ENCODE results near the gene KRTAP8-1.

The KRTAP8-1 gene, protein sequence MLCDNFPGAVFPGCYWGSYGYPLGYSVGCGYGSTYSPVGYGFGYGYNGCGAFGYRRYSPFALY

DNA sequence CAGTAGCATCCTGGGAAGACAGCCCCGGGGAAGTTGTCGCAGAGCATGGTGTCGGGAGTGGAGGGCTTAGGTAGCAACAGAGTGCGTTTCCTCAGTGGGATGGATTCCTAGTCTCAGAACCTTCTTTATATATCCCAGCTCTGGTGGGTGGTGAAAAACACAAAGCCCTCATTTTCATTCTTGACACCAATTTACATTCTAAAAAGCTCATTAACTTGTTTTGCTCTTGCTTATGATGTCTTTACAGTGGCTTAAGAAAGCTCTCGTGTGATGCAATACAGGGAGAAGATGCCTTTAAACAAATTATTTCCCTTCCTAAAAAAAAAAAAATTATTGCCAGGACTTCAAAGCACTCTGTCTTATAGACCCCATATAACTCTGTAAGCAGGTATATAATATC lies at the start of gene KRTAP8-1:
TSS of gene KRTAP8-1 (minus strand) at position 101 of the 400 bp plus-strand sequence. CDS start at position 47, 54 bp downstream.
- no peak for DNase-seq
- Mint-ChIP-seq H3K27me3 (peaks cover 3% of the 10 kb centered on the region), H3K9me3 (no peaks in the 10 kb centered on the region), H3K4me1 (no peaks in the 10 kb centered on the region), H3K27ac (no peak within 1 kb of the TSS), H3K4me3 (no peak within 1 kb of the TSS), H3K36me3 (no peaks in the 10 kb centered on the region)
- CTCF ChIA-PET = no interaction called here

DNA sequence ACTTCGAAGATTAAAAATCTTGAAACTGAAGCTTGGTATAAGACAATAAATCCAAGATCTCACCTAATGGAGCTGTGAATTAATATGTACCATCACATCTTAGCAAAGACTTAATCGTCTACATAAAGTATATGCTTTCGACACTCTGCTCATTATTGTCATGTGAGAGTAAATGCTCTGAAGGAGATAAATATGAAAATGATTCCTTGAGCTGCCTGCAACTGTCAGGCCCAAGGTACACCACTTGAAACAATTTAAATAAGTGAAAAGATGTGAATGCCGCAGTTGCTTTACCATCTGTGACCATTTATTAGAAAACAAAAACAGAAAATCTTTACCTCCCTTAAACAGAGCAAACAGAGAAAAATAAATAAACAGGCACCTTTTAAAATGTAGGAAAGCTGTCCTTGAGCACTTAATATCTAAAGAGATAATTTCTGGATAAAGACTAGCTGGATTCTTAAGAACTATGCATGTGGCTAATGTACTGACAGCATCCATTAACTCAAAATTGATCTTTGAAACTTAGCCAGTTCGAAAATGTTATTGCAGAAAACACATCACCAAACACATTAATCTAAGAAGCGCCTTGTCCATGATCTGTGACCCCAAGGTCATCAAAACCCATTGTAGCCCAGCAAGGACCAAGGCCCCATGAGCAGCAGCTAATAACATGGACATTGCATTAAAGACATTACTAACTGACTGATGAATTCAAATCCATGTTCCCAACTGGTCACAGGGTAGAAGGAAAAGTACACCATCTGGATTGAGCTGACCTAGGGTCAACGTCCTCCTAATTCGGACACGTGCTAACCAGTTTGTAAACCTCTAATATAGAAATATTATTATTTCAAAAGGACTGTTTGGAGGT lies 34.8 kb upstream of the KRTAP8-1 start:
- Mint-ChIP-seq H3K27me3 (no peaks in the 10 kb centered on the region), H3K27ac (no peak overlapping the region), H3K4me1 (no peaks in the 10 kb centered on the region), H3K9me3 (no peaks in the 10 kb centered on the region), H3K4me3 (no peak overlapping the region), H3K36me3 (no peaks in the 10 kb centered on the region)
- CTCF ChIA-PET = no interaction called here
- DNase-seq = no peak

DNA sequence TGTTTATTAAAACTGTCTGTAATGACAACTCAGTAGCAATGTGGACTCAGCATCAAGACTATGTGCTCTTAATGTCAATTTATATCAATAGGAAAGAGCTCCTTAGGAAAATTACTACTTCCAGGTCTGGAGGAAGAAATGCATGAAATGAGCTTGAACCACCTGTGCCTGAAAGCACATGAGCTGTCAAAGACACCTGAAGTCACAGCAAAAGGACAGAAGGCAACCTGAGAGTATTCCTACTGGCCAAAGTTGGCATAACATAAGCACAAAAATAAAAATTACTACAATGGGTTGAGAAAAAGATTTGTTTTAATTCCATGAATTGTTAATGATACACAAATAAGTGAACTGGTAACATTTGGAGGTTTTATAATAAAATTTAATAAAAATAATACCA lies 29.9 kb upstream of the KRTAP8-1 start:
- Mint-ChIP-seq H3K36me3 (no peaks in the 10 kb centered on the region), H3K27ac (no peak overlapping the region), H3K27me3 (no peaks in the 10 kb centered on the region), H3K4me3 (no peak overlapping the region), H3K4me1 (no peaks in the 10 kb centered on the region), H3K9me3 (no peaks in the 10 kb centered on the region)
- CTCF ChIA-PET = no interaction called here
- DNase-seq = no peak

DNA sequence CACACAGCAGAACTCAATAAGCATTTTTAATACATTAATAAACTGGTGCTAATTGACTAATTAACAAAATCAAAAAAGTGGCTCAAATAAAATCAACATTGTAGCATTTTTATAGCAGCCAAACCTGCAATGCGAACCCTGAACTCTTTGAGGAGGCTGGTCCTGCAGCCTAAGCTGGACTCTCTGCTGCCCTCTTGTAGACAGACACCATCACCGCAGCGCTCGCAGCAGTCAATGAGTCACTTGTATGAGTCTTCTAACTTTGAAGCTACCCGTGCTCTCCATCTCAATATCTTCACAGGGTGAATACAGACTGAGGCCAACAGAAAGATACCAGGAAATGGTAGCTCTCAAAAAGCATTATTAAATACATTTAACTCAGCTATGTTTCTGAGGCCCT lies 26.2 kb upstream of the KRTAP8-1 start:
- no peaks in the 10 kb centered on the region for H3K36me3 Mint-ChIP-seq
- no peaks in the 10 kb centered on the region for H3K9me3 Mint-ChIP-seq
- H3K27ac Mint-ChIP-seq = no peak overlapping the region
- H3K4me3 Mint-ChIP-seq = no peak overlapping the region
- CTCF ChIA-PET = interaction anchor here (0.6 to 1.1 kb wide), 8 partner anchors 8 to 498 kb away, joined by 3 to 6 read pairs (median 3); no protein-coding TSS in a partner anchor
- no peaks in the 10 kb centered on the region for H3K4me1 Mint-ChIP-seq
- DNase-seq = peak; percentile 36
- H3K27me3 Mint-ChIP-seq = no peaks in the 10 kb centered on the region

DNA sequence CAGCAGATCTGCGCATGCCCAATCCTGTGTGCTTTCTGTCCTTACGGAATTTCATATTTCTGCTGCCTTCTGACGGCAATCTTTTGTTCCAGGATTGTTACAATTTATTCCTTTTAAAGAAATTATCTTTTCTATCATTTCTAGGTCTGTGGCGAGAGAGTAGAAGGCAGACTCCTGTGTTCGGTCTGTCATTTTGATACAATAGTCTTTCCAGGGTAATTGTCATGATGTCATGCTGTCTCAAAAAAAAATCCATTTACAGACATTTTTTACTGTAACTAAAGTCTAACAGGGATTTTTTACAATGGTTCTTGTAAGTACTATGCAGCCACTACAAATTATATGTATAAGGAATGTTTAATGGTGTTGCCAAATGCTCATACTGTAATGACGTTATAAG lies 25.5 kb upstream of the KRTAP8-1 start:
- Mint-ChIP-seq H3K27me3 (no peaks in the 10 kb centered on the region), H3K4me3 (no peak overlapping the region), H3K4me1 (no peaks in the 10 kb centered on the region), H3K27ac (no peak overlapping the region), H3K36me3 (no peaks in the 10 kb centered on the region), H3K9me3 (no peaks in the 10 kb centered on the region)
- DNase-seq = no peak
- CTCF ChIA-PET = no interaction called here

DNA sequence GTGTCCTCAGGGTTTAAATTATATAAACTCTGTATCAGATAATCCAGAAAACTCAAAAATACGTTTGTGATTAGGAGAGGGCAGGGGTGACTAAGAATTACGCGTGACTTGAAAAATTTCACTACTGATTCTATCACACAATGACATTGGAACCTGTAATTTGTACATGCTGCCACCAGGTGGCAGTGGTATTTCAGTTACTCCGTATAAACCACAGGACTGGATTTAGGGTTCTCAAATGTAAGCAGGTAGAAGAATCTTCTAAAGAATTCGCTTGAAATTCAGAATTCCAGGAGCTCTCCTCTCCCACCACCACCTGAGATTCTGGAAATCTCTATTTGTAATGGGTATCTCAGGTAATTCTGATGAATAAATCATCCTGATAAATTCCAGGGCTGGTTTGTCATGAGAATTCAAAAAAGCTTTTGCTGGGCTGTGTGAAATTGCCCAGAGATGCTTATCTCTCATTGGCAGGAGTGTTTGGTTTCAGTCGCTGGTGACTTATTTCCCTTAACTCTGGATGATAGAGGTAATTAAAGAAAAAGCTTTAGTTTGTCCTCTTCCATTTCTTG lies 18.2 kb upstream of the KRTAP8-1 start:
- H3K27me3 Mint-ChIP-seq = no peaks in the 10 kb centered on the region
- DNase-seq = peak; percentile 65
- H3K36me3 Mint-ChIP-seq = no peaks in the 10 kb centered on the region
- H3K27ac Mint-ChIP-seq = no peak overlapping the region
- CTCF ChIA-PET = interaction anchor here (0.6 to 2.1 kb wide), 5 partner anchors 8 to 256 kb away, joined by 3 to 15 read pairs (median 3); no protein-coding TSS in a partner anchor
- no peaks in the 10 kb centered on the region for H3K9me3 Mint-ChIP-seq
- no peaks in the 10 kb centered on the region for H3K4me1 Mint-ChIP-seq
- no peak overlapping the region for H3K4me3 Mint-ChIP-seq

DNA sequence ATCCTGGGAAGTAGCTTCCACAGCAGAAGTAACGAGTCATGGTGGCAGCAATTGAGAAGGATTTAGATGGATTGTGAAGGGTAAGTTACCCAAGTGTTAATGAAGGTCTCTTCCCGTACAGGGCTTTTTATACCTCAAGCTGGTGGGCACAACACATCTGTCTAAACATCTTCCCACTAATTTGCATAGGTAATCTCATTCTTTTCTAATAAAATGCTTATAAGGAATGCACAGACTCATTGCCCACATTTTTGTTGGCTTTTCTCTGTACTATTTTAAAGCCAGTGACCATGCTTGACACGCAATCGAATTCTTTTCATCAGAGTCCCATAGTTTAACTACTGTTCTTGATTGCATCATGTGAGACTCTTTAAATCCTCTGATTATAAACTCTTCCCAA lies 16.6 kb upstream of the KRTAP8-1 start, which contains the start of gene KRTAP7-1:
TSS of gene KRTAP7-1 (minus strand) at position 101 of the 400 bp plus-strand sequence. CDS start at position 40, 61 bp downstream.
- Mint-ChIP-seq H3K9me3 (no peaks in the 10 kb centered on the region), H3K27ac (no peak within 1 kb of the TSS), H3K4me1 (no peaks in the 10 kb centered on the region), H3K36me3 (no peaks in the 10 kb centered on the region), H3K27me3 (no peaks in the 10 kb centered on the region), H3K4me3 (no peak within 1 kb of the TSS)
- no peak for DNase-seq
- CTCF ChIA-PET = no interaction called here

DNA sequence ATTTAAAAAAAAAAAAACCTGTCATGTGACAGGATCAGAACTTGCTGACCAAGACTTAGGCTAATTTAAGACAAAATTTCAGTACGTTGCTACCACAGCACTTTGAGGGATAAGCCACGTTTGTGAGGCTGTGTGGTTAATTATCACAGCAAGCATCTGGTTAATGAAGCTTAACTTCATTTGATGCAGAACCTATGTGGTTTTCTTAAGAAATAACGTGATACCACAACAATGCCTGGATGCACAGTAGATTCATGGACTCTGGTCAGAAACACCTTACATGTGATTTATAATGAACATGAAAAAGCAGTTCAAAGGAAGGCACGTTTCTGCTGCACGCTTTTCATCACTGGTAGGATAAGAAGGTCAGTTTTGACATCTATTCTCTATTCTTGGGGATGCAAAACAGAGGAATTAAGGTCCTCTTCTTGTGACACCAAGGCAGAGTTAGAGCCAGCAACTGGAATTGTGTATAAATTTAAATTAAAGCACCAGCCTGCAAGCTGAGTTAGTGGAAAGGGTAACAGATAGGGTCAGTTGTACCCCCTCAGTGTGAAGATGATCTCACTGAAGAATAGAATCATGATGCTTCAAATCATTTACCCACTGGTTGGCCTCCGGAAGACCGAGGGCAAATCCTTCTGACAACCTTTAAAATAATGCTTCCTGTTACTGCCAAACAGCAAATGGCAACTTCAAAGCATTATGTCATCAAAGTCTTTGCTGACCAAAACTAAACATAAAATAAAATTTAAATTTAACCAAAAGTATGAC lies 6.0 kb upstream of the KRTAP8-1 start:
- Mint-ChIP-seq H3K9me3 (no peaks in the 10 kb centered on the region), H3K4me1 (peaks cover 2% of the 10 kb centered on the region), H3K27ac (no peak overlapping the region), H3K36me3 (no peaks in the 10 kb centered on the region), H3K27me3 (no peaks in the 10 kb centered on the region), H3K4me3 (no peak overlapping the region)
- no peak for DNase-seq
- CTCF ChIA-PET = interaction anchor here (1.2 kb wide), 1 partner anchor 17 kb away, joined by 3 read pairs; no protein-coding TSS in a partner anchor

DNA sequence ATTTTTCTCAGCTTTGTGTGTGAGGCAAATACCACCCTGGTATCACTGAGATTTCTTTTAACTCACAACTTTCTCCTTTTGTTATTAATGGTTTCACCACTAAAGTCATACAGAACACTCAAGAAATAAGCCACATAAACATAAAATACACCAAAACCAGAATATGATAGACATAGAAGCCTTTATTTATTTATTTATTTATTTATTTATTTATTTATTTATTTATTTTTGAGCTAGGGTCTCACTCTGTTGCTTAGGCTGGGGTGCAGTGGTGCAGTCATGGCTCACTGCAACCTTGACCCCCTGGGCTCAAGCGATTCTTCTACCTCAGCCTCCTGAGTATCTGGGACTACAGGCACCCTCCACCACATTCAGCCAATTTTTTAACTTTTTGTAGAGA lies 12.5 kb downstream of the KRTAP8-1 start:
- Mint-ChIP-seq H3K36me3 (no peaks in the 10 kb centered on the region), H3K4me1 (no peaks in the 10 kb centered on the region), H3K27ac (no peak overlapping the region), H3K9me3 (no peaks in the 10 kb centered on the region), H3K4me3 (no peak overlapping the region), H3K27me3 (no peaks in the 10 kb centered on the region)
- CTCF ChIA-PET = no interaction called here
- DNase-seq = no peak

DNA sequence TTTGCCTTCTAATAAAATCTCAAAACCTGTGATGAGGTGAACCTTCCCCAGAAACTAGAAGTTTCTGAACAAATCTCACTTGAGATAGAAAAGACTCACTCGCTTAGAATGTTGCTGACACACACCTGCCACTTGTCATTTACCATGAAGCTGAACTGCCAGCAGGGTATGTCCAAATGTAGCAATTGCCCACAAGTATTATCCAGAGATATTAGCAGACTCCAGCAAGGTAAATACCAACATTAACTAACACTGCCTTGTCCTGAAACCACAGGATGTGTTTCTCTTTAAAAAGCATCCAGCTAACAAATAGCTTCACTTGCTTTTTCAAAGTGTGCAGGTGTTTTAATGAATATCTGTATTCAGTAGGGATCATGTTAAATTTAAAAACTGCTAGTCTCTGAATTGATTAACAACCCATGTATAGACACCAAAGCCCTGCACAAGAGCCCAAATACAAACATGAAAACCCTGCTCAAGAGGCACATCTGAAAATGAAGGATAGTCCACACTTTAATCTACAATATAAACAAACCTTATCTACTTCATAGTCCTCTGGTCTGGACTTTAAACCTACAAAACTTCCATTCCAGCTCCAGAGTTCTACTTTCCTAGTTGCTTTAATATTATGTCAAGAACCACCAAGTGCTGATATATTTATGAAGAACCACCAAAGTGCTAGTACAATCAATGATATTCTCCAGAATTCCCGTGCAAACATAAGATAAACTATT lies 19.3 kb downstream of the KRTAP8-1 start:
- CTCF ChIA-PET = no interaction called here
- no peaks in the 10 kb centered on the region for H3K36me3 Mint-ChIP-seq
- no peak overlapping the region for H3K27ac Mint-ChIP-seq
- H3K9me3 Mint-ChIP-seq = no peaks in the 10 kb centered on the region
- H3K27me3 Mint-ChIP-seq = peaks cover 4% of the 10 kb centered on the region
- H3K4me3 Mint-ChIP-seq = no peak overlapping the region
- no peak for DNase-seq
- no peaks in the 10 kb centered on the region for H3K4me1 Mint-ChIP-seq

DNA sequence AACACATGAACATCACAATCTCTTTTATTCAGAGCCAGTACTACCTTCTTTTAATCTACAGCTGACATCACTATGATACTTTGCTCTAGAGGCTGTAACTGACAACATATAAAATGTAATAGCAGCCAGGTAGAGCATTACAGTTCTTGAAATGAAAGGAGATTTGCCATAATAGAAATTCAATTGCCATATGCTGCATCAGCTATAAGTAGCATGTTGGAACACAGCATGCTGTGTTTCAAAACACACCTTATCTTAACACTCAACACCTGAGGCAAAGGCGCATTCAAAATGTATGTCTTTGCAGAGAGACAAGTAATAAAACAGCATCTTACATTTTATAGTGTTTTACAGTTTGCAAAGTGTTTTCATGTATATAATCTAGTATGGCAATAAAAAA lies 33.8 kb downstream of the KRTAP8-1 start:
- no peaks in the 10 kb centered on the region for H3K4me1 Mint-ChIP-seq
- CTCF ChIA-PET = no interaction called here
- H3K27me3 Mint-ChIP-seq = no peaks in the 10 kb centered on the region
- no peak overlapping the region for H3K4me3 Mint-ChIP-seq
- no peak overlapping the region for H3K27ac Mint-ChIP-seq
- H3K9me3 Mint-ChIP-seq = no peaks in the 10 kb centered on the region
- no peak for DNase-seq
- no peaks in the 10 kb centered on the region for H3K36me3 Mint-ChIP-seq

DNA sequence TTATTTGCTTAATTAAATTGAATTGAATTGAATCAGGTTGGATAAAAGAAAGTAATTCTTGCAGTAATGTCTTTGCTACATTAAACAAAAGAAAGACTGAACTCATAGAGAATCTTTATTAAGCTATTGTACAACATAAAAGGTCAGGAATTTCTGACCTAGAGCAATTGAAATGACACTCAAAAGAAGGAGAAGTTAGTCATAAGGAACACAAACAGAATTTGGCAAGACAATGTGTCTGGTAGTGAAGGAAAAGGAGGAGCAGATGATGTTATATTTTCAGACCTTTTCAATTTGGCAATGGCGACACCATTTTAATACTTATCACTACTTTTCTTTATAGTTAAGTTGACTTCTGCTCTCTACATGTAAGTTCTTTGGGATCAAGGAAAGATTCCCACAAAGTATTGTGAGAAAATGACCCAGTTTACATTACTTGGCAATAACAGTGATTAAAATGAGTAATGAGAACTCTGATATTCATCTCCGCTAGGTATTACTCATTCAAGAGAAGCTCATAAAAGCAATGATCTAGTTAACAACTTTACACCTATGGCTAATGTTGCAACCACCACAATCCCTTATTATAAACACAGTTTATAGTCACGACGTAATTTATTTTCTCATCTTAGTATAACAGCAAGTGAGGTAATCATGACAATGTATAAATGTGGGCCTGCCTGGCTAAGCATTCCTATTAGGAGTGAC lies 43.2 kb downstream of the KRTAP8-1 start:
- Mint-ChIP-seq H3K27me3 (peaks cover 3% of the 10 kb centered on the region), H3K4me3 (no peak overlapping the region), H3K27ac (no peak overlapping the region), H3K36me3 (no peaks in the 10 kb centered on the region), H3K4me1 (no peaks in the 10 kb centered on the region), H3K9me3 (peaks cover 2% of the 10 kb centered on the region)
- DNase-seq = no peak
- CTCF ChIA-PET = no interaction called here

All from activated naive CD4-positive, alpha-beta T cell treated with anti-CD3 and anti-CD28 coated beads, Interleukin-2, amount 10 ng/mL, durations not matched to agents 7 days and 5 days (primary cell).